ENCODE measurements around the gene NKD2.
A peak's percentile ranks its signal among the peaks of the same experiment; 100 is the strongest.

Gene NKD2

GRCh38 chr5:979100-979817 lies 29.3 kb upstream of the NKD2 start:
- DNase-seq (ENCODE audit: low spot score) = no peak

GRCh38 chr5:980001-980588 lies 28.5 kb upstream of the NKD2 start:
- peak; percentile 44 for DNase-seq (ENCODE audit: low spot score)

GRCh38 chr5:980966-981365 lies 27.6 kb upstream of the NKD2 start:
- no peak for DNase-seq (ENCODE audit: low spot score)

DNA sequence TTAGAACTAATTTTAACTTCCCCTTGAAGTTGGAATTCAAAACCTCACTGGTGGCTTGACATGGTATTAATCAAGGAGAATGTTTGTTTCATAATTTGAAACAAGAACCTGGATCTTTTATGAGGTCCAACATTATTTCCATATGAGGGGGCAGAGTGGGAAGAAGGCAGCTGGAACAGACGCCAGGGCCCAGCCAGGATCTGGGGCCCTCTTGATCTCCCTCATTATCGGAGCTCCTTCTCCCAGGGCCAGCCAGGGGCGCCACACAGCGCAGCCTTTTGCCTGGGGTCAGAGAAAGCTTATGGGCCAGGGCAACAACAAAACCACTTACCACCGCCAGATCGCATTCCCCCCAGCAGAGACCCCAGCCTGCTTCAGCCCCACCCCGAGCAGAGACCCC lies 27.1 kb upstream of the NKD2 start:
- no peak for DNase-seq (ENCODE audit: low spot score)

DNA sequence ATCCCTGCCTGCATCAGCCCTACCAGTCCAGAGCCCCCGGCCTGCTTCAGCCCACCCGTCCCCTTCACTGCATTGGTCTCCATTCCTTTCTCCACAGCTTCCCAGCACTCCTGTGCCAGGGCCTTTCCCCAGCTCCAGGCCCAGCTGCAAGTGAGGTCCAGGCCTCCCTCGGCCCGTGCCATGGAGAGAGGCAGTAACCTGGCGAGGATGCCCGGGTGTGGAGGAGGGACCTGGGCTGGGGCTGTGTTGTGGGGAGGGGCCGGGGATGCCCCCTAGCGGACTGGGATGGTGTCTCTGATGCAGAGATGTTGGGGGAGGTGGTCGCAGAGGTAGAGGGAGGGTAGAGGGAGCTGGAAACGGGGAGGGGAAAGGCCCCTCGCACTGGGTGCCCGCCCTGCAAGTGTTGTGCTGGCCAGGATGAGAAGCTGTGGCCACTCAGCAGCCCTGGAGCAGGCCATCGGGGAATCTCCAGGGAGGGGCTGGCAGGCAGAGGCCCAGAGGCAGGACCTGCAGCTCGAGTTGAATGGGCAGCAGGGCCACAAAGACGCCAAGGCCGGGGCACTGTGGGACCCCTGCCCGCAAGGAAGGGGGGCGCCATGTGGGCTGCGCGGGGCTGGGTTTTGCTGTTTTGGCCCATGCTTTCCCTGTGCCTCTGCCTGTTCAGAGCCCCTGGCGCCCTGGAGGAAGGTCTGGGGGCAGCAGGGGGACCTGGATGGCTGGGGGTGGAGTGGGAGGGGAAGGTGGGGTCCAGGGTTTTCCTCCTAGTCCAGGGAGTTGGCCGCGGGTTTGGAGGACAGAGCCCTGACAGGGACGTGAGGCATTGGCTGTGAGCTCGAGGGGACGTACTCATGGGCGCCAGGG lies 26.0 kb upstream of the NKD2 start:
- DNase-seq (ENCODE audit: low spot score) = no peak

DNA sequence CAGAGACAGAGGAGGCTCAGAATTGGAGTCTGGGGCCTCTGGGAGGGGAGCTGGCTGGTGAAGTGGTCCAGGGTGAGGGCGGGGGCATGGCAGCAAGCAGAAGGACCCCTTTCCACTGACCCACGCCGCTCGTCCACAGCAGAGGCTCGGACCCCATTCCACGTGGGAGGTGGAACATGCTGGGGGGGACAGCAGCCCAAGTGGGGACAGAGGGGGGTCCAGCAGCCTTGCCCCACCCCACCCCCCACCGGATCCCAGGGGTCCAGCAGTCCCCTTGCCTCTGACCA lies 25.4 kb upstream of the NKD2 start:
- no peak for DNase-seq (ENCODE audit: low spot score)

- no peak for DNase-seq (ENCODE audit: low spot score)
Observed at GRCh38 chr5:983568-983967, 25.0 kb upstream of the NKD2 start.

DNA sequence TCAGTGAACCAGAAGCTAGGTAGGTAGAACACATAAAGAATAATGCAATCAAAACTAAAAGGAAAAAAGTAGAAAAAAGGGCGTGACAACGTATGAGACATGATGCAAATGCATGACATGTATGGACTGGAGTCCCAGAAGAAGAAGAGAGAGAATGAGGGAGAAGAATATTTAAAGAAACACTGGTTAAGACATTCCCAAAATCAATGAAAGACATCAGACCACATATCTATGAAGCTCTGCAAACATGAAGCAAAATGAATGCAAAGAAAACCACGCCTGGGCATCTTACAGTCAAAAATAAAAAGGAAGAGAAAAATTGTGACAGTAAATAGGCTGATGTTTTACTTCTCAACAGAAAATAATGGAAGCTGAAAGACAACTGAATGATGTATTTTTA lies 23.8 kb upstream of the NKD2 start:
- DNase-seq (ENCODE audit: low spot score) = no peak

- no peak for DNase-seq (ENCODE audit: low spot score)
Observed at GRCh38 chr5:987761-988160, 20.8 kb upstream of the NKD2 start.

GRCh38 chr5:988322-988721 lies 20.3 kb upstream of the NKD2 start:
- DNase-seq (ENCODE audit: low spot score) = no peak

- DNase-seq (ENCODE audit: low spot score) = peak; percentile 69
Observed at GRCh38 chr5:989961-990530, 18.6 kb upstream of the NKD2 start.

DNA sequence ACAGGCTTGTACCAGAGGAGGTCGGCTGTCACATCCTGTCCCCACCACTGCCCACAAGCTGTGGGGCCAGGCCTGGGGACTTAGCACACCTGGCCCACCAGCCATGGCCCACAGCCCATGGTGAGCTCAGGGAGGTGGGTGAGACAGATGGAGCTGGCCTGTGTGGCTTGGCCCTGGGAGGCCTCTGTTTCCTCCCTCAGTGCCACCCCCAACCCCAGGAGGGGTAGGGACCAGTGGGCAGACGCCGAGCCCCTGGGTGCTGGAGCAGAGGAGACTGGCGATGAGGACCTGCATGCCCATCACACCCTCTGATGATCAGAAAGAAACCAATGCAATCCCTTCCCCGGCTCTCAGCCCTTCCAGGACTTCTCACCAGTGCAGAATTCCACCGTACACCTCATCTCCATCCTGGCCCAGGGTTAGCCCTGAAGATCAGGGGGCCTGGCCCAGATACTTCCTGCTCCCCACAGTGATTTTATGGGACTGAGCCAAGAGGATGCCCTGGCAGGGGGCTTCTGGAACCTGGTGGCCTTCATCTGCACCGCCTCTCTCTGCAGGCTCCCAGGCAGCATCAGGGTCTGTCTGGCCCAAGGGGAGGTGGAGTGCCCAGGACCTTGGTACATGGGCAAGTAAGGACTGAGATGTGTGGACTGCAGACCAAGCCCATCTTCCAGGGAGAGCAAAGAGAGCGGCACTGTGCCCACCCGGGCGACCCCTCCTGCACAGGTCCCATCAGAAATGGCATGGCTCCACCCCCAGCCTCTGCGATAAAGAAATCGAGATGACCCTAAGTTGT lies 16.9 kb upstream of the NKD2 start:
- DNase-seq (ENCODE audit: low spot score) = no peak

GRCh38 chr5:994272-994607 lies 14.4 kb upstream of the NKD2 start:
- DNase-seq (ENCODE audit: low spot score) = no peak

DNA sequence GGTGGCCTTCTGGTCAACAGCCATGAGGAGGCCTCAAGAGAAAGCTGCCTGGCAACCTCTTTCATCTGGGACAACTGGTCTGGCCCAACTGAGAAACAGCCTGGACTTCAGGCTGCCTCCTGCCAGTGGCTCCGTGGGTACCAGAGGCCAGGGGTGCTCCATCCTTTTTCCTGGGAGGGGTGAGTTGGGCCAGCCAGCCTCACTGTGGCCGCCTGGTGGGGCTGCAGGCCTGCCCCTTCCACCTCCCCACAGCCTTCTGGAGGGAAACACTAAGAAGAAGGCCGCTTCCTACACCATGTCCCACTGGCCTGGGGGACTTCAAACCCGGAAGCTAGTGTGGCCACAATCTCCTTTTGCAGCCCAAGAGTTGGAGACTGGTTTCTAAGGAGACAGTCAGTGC lies 13.8 kb upstream of the NKD2 start:
- no peak for DNase-seq (ENCODE audit: low spot score)

DNA sequence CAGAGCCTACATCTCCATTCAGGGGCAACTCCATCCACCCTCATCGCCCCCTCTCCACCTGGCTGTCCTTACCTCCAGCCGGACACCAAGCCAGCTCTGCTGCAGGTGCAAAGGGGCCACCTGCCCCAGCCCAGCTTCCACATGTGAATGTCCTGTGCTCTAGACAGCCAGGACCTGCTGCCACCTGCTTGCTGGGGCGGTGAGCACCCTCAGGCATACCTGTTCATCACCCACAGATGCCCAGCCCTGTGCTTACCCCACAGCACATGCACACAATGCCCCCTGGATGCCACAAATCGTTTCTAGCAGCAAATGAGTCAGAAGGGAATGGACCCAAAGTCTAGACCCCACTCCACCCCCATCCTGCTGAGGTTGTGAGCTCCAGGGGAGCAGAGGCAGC lies 13.3 kb upstream of the NKD2 start:
- no peak for DNase-seq (ENCODE audit: low spot score)

- DNase-seq (ENCODE audit: low spot score) = no peak
Observed at GRCh38 chr5:997001-997474, 11.6 kb upstream of the NKD2 start.

GRCh38 chr5:997711-998110 lies 10.9 kb upstream of the NKD2 start:
- DNase-seq (ENCODE audit: low spot score) = no peak

GRCh38 chr5:998246-999031 lies 10.2 kb upstream of the NKD2 start:
- no peak for DNase-seq (ENCODE audit: low spot score)

GRCh38 chr5:999032-999501 lies 9.5 kb upstream of the NKD2 start:
- DNase-seq (ENCODE audit: low spot score) = no peak

- DNase-seq (ENCODE audit: low spot score) = no peak
Observed at GRCh38 chr5:999724-1000123, 8.9 kb upstream of the NKD2 start.

DNA sequence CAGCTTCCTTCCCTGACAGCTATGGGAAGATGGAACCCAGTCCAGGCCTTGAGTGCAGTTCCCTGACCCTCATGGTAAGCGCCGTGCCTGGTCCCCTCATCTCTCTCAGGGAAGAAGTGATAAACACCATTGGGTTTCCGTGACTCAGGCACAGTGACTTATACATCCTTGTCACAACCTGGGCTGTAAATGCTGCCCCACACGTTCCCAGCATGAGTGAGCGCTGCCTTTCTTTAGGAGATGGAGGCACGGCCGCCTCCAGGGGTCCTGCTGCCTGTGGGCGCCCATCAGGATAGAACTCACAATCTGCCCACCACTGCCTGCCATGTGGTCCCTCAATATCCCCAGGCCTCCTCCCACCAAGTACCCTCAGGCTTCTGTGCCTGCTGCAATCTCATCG lies 8.3 kb upstream of the NKD2 start:
- DNase-seq (ENCODE audit: low spot score) = no peak
